Activated CD8-positive, alpha-beta memory T cell treated with anti-CD3 and anti-CD28 coated beads, Interleukin-2, amount 50 U/mL, for 24 hours (primary cell): ENCODE data around the gene AQP9.
A peak's percentile ranks its signal among the peaks of the same experiment; 100 is the strongest.

Experiments used
- DNase-seq: peaks from one replicate; pipeline ENCODE4 v3.0.0-alpha.2; 2020; ENCODE audit errors: extremely low read depth

Gene AQP9

DNA sequence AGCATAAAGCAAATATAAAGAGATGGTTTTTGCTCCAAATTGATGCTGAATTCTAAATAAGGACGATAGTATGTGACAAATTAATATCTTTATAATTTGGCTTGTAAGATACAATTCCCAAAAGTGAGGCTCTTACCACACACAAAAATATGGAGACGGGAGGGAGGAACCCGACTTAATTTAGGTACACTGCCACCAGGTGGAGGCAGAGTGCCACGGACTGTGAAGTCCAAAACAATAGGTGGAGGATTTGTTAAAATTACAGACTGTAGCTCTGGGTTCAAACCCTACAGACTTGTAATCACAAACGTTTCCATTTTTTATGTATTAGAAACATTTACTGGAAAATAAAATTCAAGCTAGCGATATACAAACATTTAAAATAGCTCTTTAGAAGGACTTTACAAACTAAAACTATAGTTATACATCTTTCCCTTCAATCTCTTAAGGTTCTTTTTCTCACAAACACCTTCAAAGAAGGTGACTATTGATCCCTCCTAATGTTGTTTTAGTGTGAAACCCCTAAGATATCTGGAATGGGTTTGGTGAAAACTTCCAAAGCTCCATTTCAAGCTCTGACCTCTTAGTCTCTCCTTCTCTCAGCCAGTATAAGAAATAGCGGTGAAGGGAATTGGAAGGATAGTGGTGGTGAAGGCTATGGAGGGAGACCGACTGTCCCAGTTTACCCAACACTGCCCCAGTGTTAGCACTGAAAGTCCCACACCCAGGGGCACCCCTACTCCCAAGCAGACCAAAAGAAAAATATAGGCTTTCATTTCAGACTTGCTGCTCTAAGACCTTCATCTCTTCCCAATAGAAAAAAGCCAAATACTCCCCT lies 89.7 kb downstream of the AQP9 start:
- peak; percentile 15 for DNase-seq

DNA sequence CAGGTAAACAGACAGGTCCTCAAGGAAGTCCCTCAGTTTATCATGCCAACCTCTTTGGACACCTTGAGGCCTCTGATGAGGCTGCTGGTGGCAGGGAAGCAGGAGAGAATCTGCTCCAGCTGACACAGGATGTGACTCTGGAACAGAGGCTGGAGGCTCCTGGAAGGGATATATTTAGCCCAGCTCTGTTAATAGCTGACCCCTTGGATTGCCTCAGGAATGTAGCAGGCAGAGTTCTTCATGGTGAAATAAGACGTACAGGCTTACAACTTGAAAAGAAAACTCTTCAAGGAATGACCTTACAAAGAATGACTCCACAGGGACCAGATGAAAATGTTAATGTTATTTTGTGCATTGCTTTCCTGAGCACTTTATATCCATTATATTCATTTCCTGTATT lies 90.5 kb downstream of the AQP9 start:
- DNase-seq, result no peak

DNA sequence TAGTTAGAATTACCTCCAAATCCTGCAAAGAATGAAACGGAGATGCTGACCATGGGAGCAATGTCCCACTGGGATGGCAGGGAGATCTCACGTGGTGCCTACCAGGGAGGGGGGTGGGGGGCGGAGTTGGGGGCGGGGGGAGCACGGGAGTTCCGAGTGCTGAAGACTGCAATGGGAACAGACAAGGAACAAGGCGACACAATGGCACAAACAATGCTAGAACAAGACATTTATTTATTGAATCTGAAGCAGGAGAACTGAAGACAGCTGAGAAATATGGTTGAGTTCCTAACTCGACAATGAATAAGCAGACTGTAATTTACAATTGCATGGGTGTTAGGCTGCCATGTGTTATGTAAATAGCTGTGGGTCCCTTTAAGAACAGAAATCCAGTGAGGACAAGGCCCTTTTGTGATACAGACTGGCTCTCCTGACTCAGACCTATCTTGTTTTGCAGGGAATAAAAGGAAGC lies 91.2 kb downstream of the AQP9 start:
- no peak for DNase-seq

DNA sequence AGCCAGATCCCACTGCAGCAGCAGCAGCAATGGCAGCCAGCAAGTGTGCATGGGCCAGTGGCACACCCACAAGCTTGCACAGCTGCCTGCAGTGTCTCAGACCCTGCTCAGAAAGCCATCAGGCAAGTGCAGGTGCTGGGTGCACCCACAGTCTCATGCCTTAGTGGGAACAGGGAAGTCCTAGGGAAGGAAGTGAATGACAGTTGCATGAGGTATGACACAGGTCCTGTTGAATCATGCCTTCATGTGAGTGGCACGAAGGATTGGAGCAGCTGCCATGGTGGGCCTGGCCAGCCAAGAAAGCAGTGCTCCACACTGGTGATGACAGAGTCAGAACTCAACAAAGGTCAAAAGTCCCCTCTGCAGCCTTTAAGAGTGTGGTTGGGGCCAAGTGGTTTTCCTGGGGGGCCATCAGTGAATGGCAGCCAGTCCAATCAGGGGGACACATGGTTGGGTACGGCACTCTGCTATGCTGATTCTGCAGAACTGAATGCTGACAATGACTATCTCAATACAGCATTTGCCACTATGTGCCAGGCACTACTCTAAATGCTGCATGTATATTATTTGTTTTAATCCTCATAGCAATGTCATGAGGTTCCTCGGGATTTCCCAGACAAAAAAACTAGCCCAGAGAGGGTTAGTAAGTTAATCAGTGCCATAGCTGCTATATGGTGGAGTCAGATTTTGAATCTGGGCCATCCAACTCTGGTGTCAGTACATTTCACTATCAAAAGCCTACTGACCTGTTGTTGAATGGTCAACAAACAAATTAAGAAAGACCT lies 94.3 kb downstream of the AQP9 start:
- DNase-seq, result no peak

DNA sequence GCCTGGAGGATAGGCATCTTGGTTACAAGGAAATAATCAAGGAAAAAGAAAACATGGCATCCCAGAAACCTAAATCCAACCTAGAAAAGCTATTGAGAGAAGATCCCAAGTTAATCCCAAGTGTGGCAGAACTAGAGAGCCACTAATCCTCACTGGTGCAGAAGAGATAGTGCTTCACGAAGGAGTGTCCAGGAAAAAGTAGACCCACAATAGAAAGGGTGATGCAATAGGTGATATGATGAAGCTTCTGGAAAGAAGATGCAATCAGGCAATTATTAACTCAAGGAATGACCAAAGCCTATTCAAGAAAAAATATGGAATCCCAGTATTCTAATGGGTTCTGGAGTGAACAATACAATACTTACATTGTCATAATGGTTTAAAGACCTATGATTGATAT lies 95.2 kb downstream of the AQP9 start:
- DNase-seq, result no peak
